ENCODE measurements around the gene LTA4H. TPM values are rescaled to one million over a fixed set of nuclear protein-coding genes. Genes with fewer than 3 reads are reported as not detected.

Gene LTA4H
- total RNA-seq, 4 donors from 2014 or later, result 66.0 to 84.7 (median 75.5) TPM

DNA sequence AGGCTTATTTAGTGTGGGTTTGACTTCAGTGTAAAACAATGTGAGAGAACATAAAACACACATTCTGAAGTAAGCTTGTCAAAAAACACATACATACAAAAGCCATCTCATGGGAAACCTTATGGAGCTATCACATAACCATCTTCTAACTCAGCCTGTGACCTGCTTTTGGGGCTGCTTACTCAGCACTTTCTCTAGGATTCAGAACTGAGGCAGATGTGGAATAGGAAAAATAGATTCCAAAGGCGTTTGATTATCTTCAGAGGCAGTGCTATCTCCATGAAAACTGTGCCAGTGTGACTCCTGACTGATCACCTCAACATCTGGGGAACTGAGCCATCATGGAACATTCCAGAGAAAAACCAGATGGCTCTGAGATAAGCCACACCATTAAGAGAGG is 52.8 kb downstream of the LTA4H start:
- no peak overlapping the region for H3K4me3 ChIP-seq (ENCODE audit: low read depth, poor library complexity, severe bottlenecking)
- no peak for DNase-seq (ENCODE audit: low spot score in 2 of 2)
- intact Hi-C loops (cut with DNase I; ENCODE audit: low total_unique reads), result no loop called here
- TF ChIP-seq, protein P1, sequence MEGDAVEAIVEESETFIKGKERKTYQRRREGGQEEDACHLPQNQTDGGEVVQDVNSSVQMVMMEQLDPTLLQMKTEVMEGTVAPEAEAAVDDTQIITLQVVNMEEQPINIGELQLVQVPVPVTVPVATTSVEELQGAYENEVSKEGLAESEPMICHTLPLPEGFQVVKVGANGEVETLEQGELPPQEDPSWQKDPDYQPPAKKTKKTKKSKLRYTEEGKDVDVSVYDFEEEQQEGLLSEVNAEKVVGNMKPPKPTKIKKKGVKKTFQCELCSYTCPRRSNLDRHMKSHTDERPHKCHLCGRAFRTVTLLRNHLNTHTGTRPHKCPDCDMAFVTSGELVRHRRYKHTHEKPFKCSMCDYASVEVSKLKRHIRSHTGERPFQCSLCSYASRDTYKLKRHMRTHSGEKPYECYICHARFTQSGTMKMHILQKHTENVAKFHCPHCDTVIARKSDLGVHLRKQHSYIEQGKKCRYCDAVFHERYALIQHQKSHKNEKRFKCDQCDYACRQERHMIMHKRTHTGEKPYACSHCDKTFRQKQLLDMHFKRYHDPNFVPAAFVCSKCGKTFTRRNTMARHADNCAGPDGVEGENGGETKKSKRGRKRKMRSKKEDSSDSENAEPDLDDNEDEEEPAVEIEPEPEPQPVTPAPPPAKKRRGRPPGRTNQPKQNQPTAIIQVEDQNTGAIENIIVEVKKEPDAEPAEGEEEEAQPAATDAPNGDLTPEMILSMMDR (IDR thresholded peaks at IDR 0.05), result no peak
- no peak for TF ChIP-seq POLR2A (IDR thresholded peaks at IDR 0.05)
- WGBS, 2 donors, result 63 to 78% methylated on average over 1 of the region's 1 CpG

DNA sequence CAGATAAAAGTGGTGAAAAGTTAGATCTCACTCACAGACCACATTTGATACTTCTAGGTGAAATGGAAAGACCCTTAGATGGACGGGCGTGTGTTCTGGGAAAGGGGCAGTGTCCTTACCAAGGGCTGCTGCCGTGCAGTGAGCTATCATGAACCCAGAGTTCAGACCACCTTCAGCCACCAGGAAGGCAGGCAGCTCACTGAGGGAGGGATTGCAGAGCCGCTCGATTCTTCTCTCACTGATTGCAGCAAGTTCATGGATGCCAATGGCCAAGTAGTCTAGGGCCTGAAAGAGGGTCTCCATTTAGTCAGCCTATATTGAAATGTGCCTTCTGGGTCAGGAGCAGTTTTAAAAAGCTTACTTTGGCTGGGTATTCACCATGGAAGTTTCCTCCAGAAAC is 55.0 kb downstream of the LTA4H start:
- intact Hi-C loops (cut with DNase I; ENCODE audit: low total_unique reads), result no loop called here
- 89 to 92% methylated on average over 5 of the region's 5 CpGs for WGBS, 2 donors
- no peak overlapping the region for H3K4me3 ChIP-seq (ENCODE audit: low read depth, poor library complexity, severe bottlenecking)
- TF ChIP-seq, protein P1 (IDR thresholded peaks at IDR 0.05), result no peak
- TF ChIP-seq POLR2A (IDR thresholded peaks at IDR 0.05), result no peak
- DNase-seq (ENCODE audit: low spot score in 2 of 2), result no peak

DNA sequence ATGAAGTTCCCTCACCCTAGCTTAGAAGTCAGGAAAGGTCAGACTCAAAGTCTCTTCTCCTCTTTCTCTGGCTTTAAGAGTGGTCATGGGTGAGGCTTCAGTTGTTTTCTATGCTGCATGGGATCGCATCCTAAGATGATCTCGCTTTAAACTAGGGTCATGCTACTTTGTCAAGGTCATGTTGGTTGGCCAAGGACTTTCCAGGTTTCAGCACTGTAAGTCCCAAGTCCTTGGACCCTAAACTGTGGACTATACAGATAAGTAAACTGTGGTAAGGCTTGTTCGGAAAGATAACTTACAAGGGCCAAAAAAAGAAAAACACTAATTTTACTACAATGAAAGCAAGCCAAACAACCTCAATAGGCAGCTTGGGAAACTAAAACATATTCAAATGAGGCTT is 56.6 kb downstream of the LTA4H start:
- no peak for TF ChIP-seq POLR2A (IDR thresholded peaks at IDR 0.05)
- TF ChIP-seq, protein P1 (IDR thresholded peaks at IDR 0.05), result no peak
- 92 to 95% methylated on average over 3 of the region's 3 CpGs for WGBS, 2 donors
- intact Hi-C loops (cut with DNase I; ENCODE audit: low total_unique reads), result no loop called here
- no peak for DNase-seq (ENCODE audit: low spot score in 2 of 2)
- H3K4me3 ChIP-seq (ENCODE audit: low read depth, poor library complexity, severe bottlenecking), result no peak overlapping the region

DNA sequence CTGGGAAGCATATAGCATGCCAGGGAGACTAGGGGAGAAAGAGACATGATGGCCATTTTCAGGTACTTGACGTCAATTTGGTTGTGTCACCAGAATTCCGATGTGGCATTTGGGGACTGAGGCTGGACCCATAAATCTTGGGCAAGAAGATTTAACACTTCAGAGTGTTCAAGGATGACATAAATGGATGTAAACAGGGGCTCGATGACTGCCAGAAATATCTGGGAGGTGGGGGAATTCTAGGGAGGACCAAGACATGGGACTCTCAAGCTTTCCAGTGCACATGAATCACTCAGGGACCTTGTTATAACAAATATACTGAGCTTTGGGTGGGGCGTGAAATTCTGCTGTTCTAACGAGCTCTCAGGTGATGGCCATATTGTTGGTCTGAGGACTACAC is 57.0 kb downstream of the LTA4H start:
- whole genome bisulfite sequencing, 2 donors, result 85 to 88% methylated on average over 5 of the region's 5 CpGs
- intact Hi-C loops (cut with DNase I; ENCODE audit: low total_unique reads), result no loop called here
- TF ChIP-seq POLR2A (IDR thresholded peaks at IDR 0.05), result no peak
- TF ChIP-seq, protein P1 (IDR thresholded peaks at IDR 0.05), result no peak
- no peak for DNase-seq (ENCODE audit: low spot score in 2 of 2)
- H3K4me3 ChIP-seq (ENCODE audit: low read depth, poor library complexity, severe bottlenecking), result no peak overlapping the region

GRCh38 chr12:95977764-95978305 is 57.6 kb downstream of the LTA4H start:
- no peak overlapping the region for H3K4me3 ChIP-seq (ENCODE audit: low read depth, poor library complexity, severe bottlenecking)
- WGBS, 2 donors, result 84 to 93% methylated on average over 11 of the region's 11 CpGs
- TF ChIP-seq, protein P1 (IDR thresholded peaks at IDR 0.05), result no peak
- TF ChIP-seq POLR2A (IDR thresholded peaks at IDR 0.05), result no peak
- intact Hi-C loops (cut with DNase I; ENCODE audit: low total_unique reads), result no loop called here
- DNase-seq (ENCODE audit: low spot score in 2 of 2), result no peak

DNA sequence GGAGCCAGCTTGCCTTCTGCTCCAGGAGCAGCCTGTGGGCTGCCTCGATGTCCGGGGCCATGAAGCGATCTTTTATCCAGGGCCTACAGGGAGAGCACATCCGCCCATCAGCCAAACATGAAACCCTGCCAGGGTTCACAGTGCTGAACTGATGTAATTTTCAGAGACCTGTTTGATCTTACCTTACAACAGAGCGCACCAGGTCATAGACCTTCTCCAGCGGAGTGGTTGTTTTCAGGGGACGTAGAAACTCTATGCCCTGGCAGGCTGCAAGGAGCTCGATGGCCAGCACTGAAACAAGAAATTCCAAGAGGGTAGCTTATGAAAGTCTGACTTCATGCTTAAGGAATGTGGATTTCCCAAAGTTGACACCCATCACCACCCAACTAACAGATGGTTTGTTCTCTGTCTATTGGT is 59.0 kb downstream of the LTA4H start:
- TF ChIP-seq, protein P1 (IDR thresholded peaks at IDR 0.05), result no peak
- TF ChIP-seq POLR2A (IDR thresholded peaks at IDR 0.05), result no peak

More for the DNA sequence above, 59.0 kb downstream of the LTA4H start:
- 87 to 90% methylated on average over 8 of the region's 8 CpGs for WGBS, 2 donors
- no peak for DNase-seq (ENCODE audit: low spot score in 2 of 2)
- no peak overlapping the region for H3K4me3 ChIP-seq (ENCODE audit: low read depth, poor library complexity, severe bottlenecking)
- intact Hi-C loops (cut with DNase I; ENCODE audit: low total_unique reads), result no loop called here
